Measurements from ENCODE around the gene PRR30. TPM values are rescaled to one million over a fixed set of nuclear protein-coding genes. Genes with fewer than 3 reads are reported as not detected.

The PRR30 gene
- total and polyA plus RNA-seq, 10 of the 15 experiments (the other 5 are each of a cell fraction or from before 2014, with no cell fraction given), result not detected

GRCh38 chr2:27154488-27154887, 15.3 kb upstream of the PRR30 start:
- FAIRE-seq (no peak), DNase-seq (ENCODE audit: low read depth, low spot score) (no peak), ATAC-seq (no peak)
- ChIA-PET POLR2A (no interaction called here), CTCF (interaction anchor here (1.1 to 1.3 kb wide), 2 partner anchors 22 to 146 kb away, joined by 3 to 4 read pairs; no protein-coding TSS in a partner anchor), RAD21 (ENCODE audit: unreplicated experiment) (no interaction called here), SMC1A (ENCODE audit: uncharacterized antibody, unreplicated experiment) (interaction anchor here (0.5 kb wide), 1 partner anchor 53 kb away, joined by 3 read pairs; no protein-coding TSS in a partner anchor)
- Histone ChIP-seq H3K79me2 (ENCODE audit: control insufficient read depth, insufficient read depth, low read length) (no peaks in the 10 kb centered on the region), H2AFZ (ENCODE audit: control insufficient read depth, low read depth, low read length) (no peak overlapping the region), H3K27ac (ENCODE audit: control insufficient read depth, insufficient read depth) (no peak overlapping the region), H3K9me3 (replicated peaks; ENCODE audit: control insufficient read depth, insufficient read depth, low read length) (no peaks in the 10 kb centered on the region), H3K4me3 (no peak overlapping the region), H3K4me1 (ENCODE audit: control insufficient read depth, insufficient read depth, low read length) (no peaks in the 10 kb centered on the region), H3K4me2 (ENCODE audit: control insufficient read depth, insufficient read depth) (no peak overlapping the region), H3K9ac (ENCODE audit: control insufficient read depth, insufficient read depth, low read length) (no peak overlapping the region), H3K36me3 (ENCODE audit: control insufficient read depth in 2 of 2, insufficient read depth in 2 of 2, low read length in 1 of 2) (no peaks in the 10 kb centered on the region), H3K27me3 (replicated peaks in 1 of 2; ENCODE audit: control insufficient read depth in 2 of 2, insufficient read depth in 2 of 2, low read length in 1 of 2) (no peaks in the 10 kb centered on the region), H4K20me1 (ENCODE audit: control insufficient read depth, insufficient read depth) (no peaks in the 10 kb centered on the region)
- intact Hi-C loops (cut with micrococcal nuclease; ENCODE audit: unreplicated experiment), result no loop called here
- WGBS (ENCODE audit: insufficient coverage, insufficient replicate concordance, low lambda C conversion rate, missing lambda C conversion rate), result 18% methylated on average over 6 of the region's 6 CpGs
- BruUV-seq (replicated peaks), result no TSS peak
- TF ChIP-seq CHD2 (IDR thresholded peaks at IDR 0.05; ENCODE audit: borderline replicate concordance, low read depth, low read length) (no peak), SMARCA5 (IDR thresholded peaks at IDR 0.05) (no peak), GABPA (IDR thresholded peaks at IDR 0.05; ENCODE audit: low read depth) (no peak), TCF7 (IDR thresholded peaks at IDR 0.05; ENCODE audit: borderline replicate concordance) (no peak), WRNIP1 (IDR thresholded peaks at IDR 0.05; ENCODE audit: borderline replicate concordance, low read depth, low read length) (no peak), CREM (IDR thresholded peaks at IDR 0.05; ENCODE audit: low read depth) (no peak), ZNF592 (IDR thresholded peaks at IDR 0.05) (no peak), YY1 (IDR thresholded peaks at IDR 0.05; ENCODE audit: low read depth, low read length) (no peak), STAT3 (IDR thresholded peaks at IDR 0.05; ENCODE audit: low read depth, low read length) (no peak), ZNF207 (IDR thresholded peaks at IDR 0.05; ENCODE audit: borderline replicate concordance) (no peak), IRF3 (IDR thresholded peaks at IDR 0.05) (no peak)
- in situ Hi-C loops (cut with MboI), result no loop called here

All from GM12878 (cell line).